Glutamatergic neuron (in vitro differentiated cells): Measurements from ENCODE around the gene ATP2C2. TPM values are rescaled to one million over a fixed set of nuclear protein-coding genes. Genes with fewer than 3 reads are reported as not detected.

Experiments
- DNase-seq: peaks from one replicate; pipeline ENCODE4 v3.0.0; 2022
- H3K27ac Mint-ChIP-seq: one replicate; pipeline ENCODE4 v1.8.0; 2020; ENCODE audit warnings: mild to moderate bottlenecking, mixed read lengths, inconsistent platforms; ENCODE audit not compliant: unreplicated experiment
- H3K27me3 Mint-ChIP-seq: one replicate; pipeline ENCODE4 v1.8.0; 2020; ENCODE audit warnings: mild to moderate bottlenecking, moderate library complexity, mixed read lengths, inconsistent platforms; ENCODE audit not compliant: unreplicated experiment
- H3K36me3 Mint-ChIP-seq: one replicate; pipeline ENCODE4 v1.8.0; 2020; ENCODE audit warnings: mild to moderate bottlenecking, mixed read lengths, inconsistent platforms; ENCODE audit not compliant: unreplicated experiment
- H3K4me1 Mint-ChIP-seq: one replicate; pipeline ENCODE4 v1.8.0; 2020; ENCODE audit warnings: mild to moderate bottlenecking, low read depth, mixed read lengths, inconsistent platforms; ENCODE audit not compliant: unreplicated experiment
- H3K4me3 Mint-ChIP-seq: one replicate; pipeline ENCODE4 v1.8.0; 2020; ENCODE audit warnings: mild to moderate bottlenecking, mixed read lengths, inconsistent platforms; ENCODE audit not compliant: unreplicated experiment
- H3K9me3 Mint-ChIP-seq: one replicate; pipeline ENCODE4 v1.8.0; 2020; ENCODE audit warnings: mild to moderate bottlenecking, moderate library complexity, mixed read lengths, inconsistent platforms; ENCODE audit not compliant: unreplicated experiment
- total RNA-seq: library from RNA; stranded (reverse); fragmentation: NEBNext Ultra II Directional; extraction: Animal tissue kit (Norgen Biotek cat#: 25700); gene quantifications from one replicate; pipeline ENCODE4 v1.2.1, GENCODE V29; 2021; ENCODE audit not compliant: unreplicated experiment
- TF ChIP-seq, protein P1 (sequence below): fragments of 200-600 bp; sonication (generic); IDR thresholded peaks from one replicate; pipeline ENCODE4 v1.5.0; 2021; ENCODE audit not compliant: partially characterized antibody, unreplicated experiment

ATP2C2 gene
- total RNA-seq, 1 donor from 2014 or later, result not detected

DNA sequence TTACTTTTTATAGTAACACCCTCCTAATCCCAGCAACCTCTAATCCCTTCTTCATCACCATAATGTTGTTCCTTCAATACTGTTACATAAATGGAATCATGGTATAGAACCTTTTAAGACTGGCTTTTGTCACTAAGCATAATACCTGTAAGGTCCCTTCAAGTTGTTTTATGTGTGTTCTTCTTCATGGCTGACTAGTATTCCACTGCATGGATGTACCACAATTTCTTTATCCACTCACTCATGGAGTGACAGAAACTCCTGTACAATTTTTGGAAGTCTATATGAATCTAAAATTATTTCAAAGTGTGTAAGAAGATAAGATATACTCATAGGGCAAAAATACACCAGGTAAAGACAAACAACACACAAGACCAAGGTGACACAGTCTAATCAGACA lies 99.4 kb downstream of the ATP2C2 start:
- TF ChIP-seq, protein P1, sequence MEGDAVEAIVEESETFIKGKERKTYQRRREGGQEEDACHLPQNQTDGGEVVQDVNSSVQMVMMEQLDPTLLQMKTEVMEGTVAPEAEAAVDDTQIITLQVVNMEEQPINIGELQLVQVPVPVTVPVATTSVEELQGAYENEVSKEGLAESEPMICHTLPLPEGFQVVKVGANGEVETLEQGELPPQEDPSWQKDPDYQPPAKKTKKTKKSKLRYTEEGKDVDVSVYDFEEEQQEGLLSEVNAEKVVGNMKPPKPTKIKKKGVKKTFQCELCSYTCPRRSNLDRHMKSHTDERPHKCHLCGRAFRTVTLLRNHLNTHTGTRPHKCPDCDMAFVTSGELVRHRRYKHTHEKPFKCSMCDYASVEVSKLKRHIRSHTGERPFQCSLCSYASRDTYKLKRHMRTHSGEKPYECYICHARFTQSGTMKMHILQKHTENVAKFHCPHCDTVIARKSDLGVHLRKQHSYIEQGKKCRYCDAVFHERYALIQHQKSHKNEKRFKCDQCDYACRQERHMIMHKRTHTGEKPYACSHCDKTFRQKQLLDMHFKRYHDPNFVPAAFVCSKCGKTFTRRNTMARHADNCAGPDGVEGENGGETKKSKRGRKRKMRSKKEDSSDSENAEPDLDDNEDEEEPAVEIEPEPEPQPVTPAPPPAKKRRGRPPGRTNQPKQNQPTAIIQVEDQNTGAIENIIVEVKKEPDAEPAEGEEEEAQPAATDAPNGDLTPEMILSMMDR, result no peak
- DNase-seq, result no peak
- H3K27me3 Mint-ChIP-seq, result peaks cover 2% of the 10 kb centered on the region
- peaks cover 41% of the 10 kb centered on the region for H3K36me3 Mint-ChIP-seq
- H3K4me3 Mint-ChIP-seq, result no peak overlapping the region
- H3K27ac Mint-ChIP-seq, result no peak overlapping the region
- peaks cover 4% of the 10 kb centered on the region for H3K4me1 Mint-ChIP-seq
- peaks cover 5% of the 10 kb centered on the region for H3K9me3 Mint-ChIP-seq

DNA sequence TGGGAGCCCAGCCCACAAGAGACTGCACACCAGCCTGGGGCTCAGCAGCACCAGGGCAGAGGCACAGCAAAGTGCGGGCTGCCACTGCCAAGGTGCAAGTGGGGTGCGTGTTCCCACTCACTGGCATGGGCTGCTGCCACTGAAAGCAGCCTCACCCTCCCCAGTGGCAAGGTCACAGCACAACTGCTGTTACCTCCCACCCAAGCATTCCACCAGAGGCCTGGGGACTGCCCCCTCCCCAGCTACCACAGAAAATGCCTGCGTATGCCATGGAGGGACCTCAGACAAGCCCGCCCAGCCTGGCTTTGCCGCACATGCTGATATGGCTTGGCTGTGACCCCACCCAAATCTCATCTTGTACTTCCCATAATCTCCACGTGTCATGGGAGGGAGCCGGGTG lies 103.0 kb downstream of the ATP2C2 start:
- peaks cover 2% of the 10 kb centered on the region for H3K27me3 Mint-ChIP-seq
- TF ChIP-seq, protein P1, result no peak
- H3K4me1 Mint-ChIP-seq, result no peaks in the 10 kb centered on the region
- H3K4me3 Mint-ChIP-seq, result no peak overlapping the region
- peaks cover 34% of the 10 kb centered on the region for H3K36me3 Mint-ChIP-seq
- no peak for DNase-seq
- peaks cover 6% of the 10 kb centered on the region for H3K9me3 Mint-ChIP-seq
- no peak overlapping the region for H3K27ac Mint-ChIP-seq

DNA sequence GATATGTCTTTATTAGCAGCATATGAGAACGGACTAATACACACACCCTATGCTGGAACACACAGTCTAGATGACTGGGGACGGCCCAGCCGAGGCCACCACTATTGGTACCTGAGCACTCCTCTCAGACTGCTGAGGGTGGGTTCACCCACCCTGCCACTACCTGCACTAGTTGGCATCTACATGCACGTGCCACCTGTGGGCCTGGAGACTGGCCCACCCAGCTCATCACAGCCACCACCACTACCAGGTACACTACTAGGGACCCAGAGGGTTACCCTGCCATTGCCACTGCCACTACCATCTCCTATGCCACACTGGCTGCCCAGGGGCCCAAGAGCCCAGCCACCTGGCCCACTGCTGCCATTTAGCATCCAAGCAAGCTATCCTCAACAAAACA lies 103.6 kb downstream of the ATP2C2 start:
- Mint-ChIP-seq H3K27me3 (no peaks in the 10 kb centered on the region), H3K9me3 (peaks cover 6% of the 10 kb centered on the region), H3K4me1 (no peaks in the 10 kb centered on the region), H3K36me3 (peaks cover 27% of the 10 kb centered on the region), H3K27ac (no peak overlapping the region), H3K4me3 (no peak overlapping the region)
- TF ChIP-seq, protein P1, result no peak
- no peak for DNase-seq

DNA sequence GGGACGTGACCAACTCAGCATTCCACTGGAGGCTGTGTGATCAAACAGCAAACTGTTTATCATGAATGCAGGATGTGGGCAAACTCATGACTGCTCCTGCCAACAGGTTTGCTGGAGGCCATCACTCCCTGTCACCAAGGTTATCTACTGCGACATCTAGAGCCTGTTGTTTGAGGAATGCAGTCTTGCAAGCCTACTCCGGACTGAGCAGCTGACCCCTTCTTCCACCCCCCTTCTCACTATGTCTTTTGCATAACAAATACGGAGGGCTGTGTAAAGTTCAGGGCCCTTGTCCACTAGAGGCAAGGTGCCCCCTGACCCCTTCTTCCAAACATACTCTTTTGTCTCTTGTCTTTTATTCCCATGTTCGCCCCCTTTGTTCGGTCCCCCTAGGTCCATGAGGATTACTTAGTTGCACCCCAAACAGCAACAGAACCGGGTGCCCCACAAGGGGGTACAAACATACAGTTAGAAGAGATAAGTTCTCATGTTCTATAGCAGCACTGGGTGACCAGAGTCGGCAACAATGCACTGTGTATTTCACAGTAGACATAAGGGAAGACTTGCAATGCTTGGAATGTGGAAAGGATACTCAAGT lies 107.4 kb downstream of the ATP2C2 start:
- peaks cover 30% of the 10 kb centered on the region for H3K36me3 Mint-ChIP-seq
- peaks cover 6% of the 10 kb centered on the region for H3K9me3 Mint-ChIP-seq
- H3K4me1 Mint-ChIP-seq, result peaks cover 14% of the 10 kb centered on the region
- H3K27me3 Mint-ChIP-seq, result peaks cover 9% of the 10 kb centered on the region
- H3K4me3 Mint-ChIP-seq, result no peak overlapping the region
- TF ChIP-seq, protein P1, result no peak
- no peak overlapping the region for H3K27ac Mint-ChIP-seq
- DNase-seq, result no peak

DNA sequence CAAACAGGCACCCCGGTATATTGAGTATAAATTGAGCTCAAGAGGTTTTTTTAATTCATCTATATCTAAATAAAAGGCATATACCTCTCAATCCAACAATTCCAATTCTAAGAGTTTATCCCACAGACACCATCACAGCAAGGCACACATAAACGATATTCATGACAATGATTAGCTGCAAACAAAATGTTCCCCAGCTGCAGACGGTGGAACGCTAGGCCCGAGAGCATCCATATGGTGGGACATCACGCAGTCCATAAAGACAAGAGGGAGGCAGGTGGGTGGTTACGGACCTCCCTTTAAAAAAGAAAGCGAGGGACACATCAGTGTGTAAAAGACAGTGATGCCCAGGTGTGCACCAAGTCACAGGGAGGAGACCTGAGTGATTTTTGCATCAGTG lies 108.1 kb downstream of the ATP2C2 start:
- Mint-ChIP-seq H3K9me3 (peaks cover 6% of the 10 kb centered on the region), H3K36me3 (peaks cover 30% of the 10 kb centered on the region), H3K4me3 (no peak overlapping the region), H3K27ac (no peak overlapping the region), H3K27me3 (peaks cover 9% of the 10 kb centered on the region), H3K4me1 (peaks cover 14% of the 10 kb centered on the region)
- TF ChIP-seq, protein P1, result no peak
- no peak for DNase-seq
